ENCODE measurements around the gene SPATA9.

- TF ChIP-seq CTCF (IDR thresholded peaks at IDR 0.05): no peak
- TF ChIP-seq POLR2AphosphoS5 (IDR thresholded peaks at IDR 0.05; ENCODE audit: low read depth, low read length): no peak
- TF ChIP-seq REST (IDR thresholded peaks at IDR 0.05; ENCODE audit: insufficient read depth in 1 of 2, low read depth in 2 of 2, low read length in 1 of 2): no peak
- no peak for TF ChIP-seq TCF7L2 (IDR thresholded peaks at IDR 0.05; ENCODE audit: low read depth, low read length)
- no peak for TF ChIP-seq SIN3A (IDR thresholded peaks at IDR 0.05; ENCODE audit: borderline replicate concordance, insufficient read depth, low read depth, low read length)
Observed at GRCh38 chr5:95713960-95714710, 31.3 kb upstream of the SPATA9 start.
